ENCODE data around the gene OR6M1.

- no peak for TF ChIP-seq CTCF (IDR thresholded peaks at IDR 0.05)
- TF ChIP-seq POLR2A (IDR thresholded peaks at IDR 0.05), result no peak
Observed at GRCh38 chr11:123773026-123773425, 33.1 kb downstream of the OR6M1 start.

All from testis (tissue), 2 donors.